ENCODE results near the gene ANXA6.

- TF ChIP-seq CLOCK (CRISPR knock-in tag; IDR thresholded peaks at IDR 0.05; ENCODE audit: borderline replicate concordance) (no peak), ZFP36 (IDR thresholded peaks at IDR 0.05; ENCODE audit: low read depth, low read length, partially characterized antibody) (no peak), CTCF (IDR thresholded peaks at IDR 0.05 in 2 of 3, conservative IDR thresholded peaks at IDR 0.05 in 1 of 3; ENCODE audit: insufficient read depth in 2 of 3, low read depth in 1 of 3, low read length in 3 of 3) (no peak), EZH2 (IDR thresholded peaks at IDR 0.05; ENCODE audit: borderline replicate concordance, low read depth, low read length) (no peak), SPI1 (IDR thresholded peaks at IDR 0.05; ENCODE audit: borderline replicate concordance, low read depth, low read length) (no peak), HDAC2 (IDR thresholded peaks at IDR 0.05) (no peak), ESRRB (CRISPR knock-in tag; IDR thresholded peaks at IDR 0.05; ENCODE audit: borderline replicate concordance) (no peak), USF2 (CRISPR knock-in tag; IDR thresholded peaks at IDR 0.05) (no peak), CHD1 (IDR thresholded peaks at IDR 0.05; ENCODE audit: low read length) (no peak), ZFX (CRISPR knock-in tag; IDR thresholded peaks at IDR 0.05) (no peak), ZFP30 (CRISPR knock-in tag; IDR thresholded peaks at IDR 0.05; ENCODE audit: borderline replicate concordance) (no peak), ZEB2 (IDR thresholded peaks at IDR 0.05) (no peak), SREBF1 (IDR thresholded peaks at IDR 0.05; ENCODE audit: borderline replicate concordance, low read depth, low read length) (no peak), ZNF609 (CRISPR knock-in tag; IDR thresholded peaks at IDR 0.05; ENCODE audit: borderline replicate concordance) (no peak)
Measured at GRCh38 chr5:151178777-151179488, 21.4 kb upstream of the ANXA6 start.
